Iris pigment epithelial cell (primary cell): ENCODE data around the gene CHMP6.

Source experiments
- DNase-seq: peaks from one replicate; pipeline ENCODE4 v3.0.0-alpha.2; 2011; ENCODE audit warnings: low read depth

Gene CHMP6

GRCh38 chr17:80992077-80992947, 671 bp downstream of the CHMP6 start:
- DNase-seq, result no peak

- no peak for DNase-seq
These were observed 1.4 kb downstream of the CHMP6 start for GRCh38 chr17:80992948-80993624.

DNA sequence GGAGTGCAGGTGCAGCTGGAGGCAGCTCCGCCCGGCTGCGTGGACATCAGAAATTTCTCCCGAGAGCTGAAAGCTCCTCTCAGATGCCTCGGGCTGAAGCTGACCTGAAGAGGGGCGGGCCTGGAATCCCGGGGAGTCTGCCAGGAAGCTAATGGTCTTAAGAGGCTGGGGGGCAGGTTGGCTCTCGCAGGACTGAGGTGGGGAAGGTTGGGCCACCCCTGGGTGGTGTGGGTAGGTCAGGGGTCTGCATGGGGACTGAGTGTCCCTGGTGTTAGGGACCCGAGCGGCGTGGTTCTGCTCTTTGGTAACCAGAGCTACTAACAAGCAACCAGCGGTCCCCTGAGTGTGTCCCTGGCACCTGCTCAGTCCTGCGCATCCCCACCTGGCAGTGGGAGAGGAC, 3.5 kb downstream of the CHMP6 start:
- DNase-seq, result no peak

DNA sequence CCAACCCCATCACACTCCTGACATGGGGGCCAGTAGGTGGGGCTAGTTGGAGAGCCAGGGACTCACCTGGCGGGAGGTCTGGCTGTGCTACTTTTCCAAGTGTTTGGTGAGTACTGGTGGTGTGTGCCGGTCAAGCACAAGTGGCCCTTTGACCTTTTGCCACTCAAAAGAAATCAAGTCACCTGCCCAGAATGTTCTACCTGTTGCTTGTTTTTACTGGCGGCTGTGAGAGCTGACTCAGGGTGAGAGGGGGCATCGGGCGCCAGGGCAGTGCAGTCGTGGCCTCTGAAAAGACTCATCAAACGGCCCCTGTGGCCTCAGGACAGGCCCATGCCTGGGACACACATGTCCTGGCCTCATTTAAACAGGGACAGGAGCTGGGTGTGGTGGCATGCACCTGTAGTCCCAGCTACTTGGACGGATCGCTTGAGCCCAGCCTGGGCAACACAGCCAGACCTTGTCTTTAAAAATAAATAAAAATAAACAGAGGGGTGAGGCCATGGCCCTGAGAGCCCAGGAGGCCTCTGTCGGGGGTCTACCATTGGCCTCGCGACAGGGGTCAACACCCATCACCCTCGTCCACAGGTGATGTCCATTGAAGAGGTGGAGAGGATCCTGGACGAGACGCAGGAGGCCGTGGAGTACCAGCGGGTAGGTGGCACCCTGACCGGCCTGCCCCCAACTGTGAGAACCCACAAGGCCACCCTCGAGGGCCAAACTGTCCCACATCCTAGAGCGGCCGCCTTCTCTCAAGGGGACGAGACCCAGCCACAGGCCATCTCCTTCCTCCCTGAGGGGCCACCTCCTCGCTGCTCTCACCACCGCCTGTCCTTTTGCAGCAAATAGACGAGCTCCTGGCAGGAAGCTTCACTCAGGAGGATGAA, 5.0 kb downstream of the CHMP6 start:
- DNase-seq, result no peak

DNA sequence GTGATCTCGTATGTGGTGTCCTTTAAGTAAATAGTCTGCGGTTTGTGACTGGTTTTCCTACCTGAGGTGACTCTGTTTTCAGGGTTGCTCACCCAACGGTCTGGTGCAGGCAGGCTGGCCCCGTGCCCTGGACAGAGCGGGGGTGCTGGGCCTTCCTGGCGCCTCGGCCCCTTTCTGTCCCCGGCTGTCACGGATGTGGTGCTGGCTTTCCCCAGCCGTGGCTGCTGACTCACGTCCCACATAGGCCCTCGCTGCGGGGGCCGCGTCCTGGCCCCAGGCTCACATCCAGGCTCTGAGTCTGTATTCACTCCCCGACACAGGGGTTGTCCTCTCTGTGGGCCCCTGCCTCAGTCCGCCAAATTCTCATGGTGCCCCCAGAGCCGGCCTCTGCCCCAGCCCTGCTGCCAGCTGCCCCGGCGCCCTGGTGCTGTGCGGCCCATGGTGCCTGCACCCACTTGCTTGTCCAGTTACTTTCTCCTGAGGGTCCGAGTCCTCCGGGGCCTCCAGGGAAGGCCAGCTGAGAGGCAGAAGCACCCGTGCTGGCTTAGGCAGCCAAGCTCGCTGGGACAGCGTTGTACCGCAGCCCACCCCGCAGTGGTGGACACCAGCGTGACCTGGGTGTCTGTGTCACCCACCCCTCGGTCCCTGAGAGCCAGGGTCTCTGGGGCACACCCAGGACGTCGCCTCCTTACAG, 5.9 kb downstream of the CHMP6 start:
- no peak for DNase-seq

DNA sequence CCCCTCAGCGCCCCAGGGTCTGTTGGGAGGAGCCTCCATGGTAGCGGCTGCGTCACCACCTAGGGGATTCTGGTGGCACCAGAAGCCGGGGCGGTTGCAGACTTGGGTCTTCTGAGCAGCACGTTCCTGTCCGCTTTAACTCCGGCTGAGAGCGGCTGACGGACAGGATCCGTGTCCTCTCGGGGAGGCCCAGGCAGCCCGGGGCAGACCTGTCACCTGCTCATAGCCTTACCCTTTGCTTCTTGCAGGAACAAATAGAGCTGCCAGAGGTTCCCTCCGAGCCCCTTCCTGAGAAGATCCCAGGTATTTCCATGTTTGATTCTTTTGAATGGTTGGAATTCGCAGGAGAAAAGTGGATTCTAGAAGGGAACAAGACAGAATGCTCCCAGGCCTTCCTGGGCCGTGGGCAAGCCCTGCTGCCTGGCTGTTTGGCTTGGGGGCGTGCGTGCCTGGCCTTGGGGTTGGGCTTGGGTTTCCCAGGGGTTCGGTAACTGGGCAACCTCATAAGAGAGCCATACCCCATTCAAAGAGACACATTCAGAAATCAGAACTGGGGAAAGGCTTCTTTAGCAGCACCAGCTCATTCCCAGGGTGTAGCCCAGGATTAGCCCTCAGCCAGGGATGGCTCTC, 6.6 kb downstream of the CHMP6 start:
- no peak for DNase-seq

GRCh38 chr17:80998748-80999535, 7.3 kb downstream of the CHMP6 start:
- DNase-seq, result no peak

- DNase-seq, result no peak
These were observed 8.1 kb downstream of the CHMP6 start for GRCh38 chr17:80999536-81000333.

DNA sequence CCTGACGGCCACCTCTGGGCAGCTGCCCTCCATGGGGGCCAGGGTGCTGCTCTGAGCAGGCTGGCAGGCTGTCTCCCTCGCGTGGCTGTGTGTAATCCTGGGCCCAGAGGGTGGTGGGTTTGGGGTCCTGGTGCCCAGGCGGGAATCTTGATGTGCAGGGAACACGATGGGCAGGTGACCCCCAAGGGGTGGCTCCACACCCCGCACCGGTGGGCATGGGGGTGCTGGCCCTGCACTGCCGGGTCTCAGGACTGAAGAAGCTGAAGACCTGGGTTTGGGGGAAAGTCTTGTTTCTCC, 8.6 kb downstream of the CHMP6 start:
- DNase-seq, result no peak

DNA sequence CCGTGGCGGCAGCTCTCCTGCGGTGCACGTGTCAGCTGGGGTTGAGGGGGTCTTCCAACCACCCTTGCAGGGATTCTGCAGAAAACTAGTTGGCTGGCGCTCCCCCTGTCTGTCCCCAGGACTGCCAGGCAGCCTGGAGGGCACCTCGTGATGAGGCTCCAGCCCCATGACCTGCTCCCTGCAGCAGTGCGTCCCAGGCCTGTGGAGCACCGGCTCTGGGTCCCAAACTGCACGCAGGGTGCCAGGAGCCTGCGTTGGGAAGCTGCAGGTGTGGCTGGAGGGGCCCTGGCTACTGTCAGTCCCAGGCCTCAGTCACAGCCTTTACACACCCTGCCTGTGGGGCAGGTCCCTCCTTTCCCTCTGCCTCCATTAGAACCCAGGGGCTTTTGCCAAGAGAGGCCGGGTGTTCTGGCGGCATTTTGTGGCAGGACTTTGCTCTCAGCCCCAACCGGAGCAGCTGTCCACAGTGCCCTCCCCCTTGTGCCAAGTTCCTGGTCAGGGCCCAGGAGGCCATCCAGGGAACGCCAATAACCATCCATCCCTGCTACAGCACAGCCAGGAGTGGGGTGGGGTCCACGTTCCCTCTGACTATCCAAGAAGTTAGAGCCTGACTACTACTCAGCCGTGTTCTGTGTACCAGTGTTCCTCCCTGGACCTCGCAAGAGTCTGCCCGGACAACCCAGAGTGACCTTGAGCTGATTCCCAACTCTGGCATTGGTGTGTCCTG, 9.2 kb downstream of the CHMP6 start:
- DNase-seq, result no peak

DNA sequence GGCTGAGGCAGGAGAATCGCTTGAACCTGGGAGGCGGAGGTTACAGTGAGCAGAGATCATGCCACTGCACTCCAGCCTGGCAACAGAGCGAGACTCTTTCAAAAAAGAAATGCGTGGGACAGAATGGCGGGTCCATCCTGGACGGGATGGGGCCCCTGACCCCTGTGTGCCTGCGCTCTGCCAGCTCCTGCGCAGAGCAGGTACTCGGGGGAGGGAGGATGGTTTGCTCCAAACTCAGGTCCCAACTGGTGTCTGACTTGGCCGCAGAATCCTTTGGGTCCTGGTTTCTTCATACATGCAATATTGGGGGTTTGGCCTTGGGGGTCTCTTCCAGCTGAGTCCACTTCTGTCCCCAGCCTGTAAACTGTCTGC, 10.4 kb downstream of the CHMP6 start:
- DNase-seq, result no peak

DNA sequence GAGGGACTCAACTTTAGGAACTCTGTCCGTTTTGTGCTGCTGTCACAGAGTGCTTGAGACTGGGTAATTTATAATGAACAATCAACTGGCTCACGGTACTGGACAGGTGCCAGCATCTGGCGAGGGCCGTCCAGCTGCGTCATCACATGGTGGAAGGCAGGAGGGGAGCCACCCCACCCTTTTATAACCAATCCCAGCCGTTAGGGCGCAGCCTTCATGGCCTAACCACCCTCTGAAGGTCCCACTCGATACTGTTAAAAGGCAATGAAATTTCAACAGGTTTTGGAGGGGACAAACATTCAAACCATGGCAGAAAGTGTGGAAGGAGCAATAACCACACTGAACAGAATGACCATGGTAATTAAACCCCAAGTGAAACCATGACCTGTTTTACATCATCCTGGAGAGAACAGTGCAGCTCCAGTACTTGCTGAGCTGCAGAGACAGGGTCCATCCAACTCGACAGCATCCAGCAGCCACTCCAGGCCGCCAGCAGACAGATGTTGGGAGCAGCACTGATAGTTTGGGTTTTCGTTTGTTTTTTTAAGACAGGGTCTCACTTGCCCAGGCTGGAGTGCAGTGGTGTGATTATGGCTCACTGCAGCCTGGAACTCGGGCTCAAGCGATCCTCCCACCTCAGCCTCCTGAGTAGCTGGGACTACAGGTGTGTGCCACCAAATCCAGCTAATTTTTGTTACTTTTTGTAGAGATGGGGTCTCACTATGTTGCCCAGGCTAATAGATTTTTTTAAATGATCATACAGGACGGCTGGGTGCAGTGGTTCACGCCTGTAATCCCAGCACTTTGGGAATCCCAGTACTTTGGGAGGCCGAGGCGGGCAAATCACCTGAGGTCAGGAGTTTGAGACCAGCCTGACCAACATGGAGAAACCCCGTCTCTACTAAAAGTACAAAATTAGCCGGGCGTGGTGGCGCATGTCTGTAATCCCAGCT, 11.0 kb downstream of the CHMP6 start:
- DNase-seq, result peak; percentile 35

DNA sequence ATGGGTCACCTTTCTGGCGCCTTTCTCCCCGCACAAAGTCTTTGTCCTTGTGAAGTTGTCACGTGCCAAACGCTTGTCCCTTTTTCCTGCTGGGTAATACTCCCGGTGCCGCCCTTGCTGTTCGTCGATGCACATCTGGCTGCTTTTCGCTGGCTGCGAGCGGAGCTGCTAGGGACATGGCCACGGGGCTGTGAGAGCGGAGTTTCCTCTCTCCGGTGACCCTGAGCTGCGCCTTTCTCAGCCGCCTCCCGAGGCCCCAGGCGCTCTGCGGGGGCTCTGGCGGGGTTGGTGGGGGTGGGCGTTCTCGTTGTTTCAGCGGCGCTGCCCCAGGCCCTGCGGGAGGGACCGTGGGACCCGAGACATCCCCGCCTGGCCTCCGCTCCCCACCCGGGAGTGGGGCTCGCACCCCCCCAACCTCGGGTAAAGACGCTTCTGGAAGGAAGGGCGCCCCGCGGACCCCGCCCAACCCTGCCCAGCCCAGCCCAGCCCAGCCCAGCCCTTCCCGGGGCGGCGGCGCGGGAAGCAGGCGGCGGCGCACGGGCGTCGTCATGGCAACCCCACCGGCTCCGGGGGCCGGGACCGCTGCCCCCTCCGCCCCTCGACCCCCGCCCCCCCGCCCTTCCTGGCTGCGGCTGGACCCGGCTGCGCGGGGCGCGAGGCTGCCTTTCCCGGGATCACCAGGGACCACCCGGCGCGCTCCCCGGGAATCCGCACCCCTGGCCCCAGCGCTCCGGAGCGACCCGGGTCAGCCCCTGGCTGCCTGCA, 12.3 kb downstream of the CHMP6 start:
- no peak for DNase-seq

DNA sequence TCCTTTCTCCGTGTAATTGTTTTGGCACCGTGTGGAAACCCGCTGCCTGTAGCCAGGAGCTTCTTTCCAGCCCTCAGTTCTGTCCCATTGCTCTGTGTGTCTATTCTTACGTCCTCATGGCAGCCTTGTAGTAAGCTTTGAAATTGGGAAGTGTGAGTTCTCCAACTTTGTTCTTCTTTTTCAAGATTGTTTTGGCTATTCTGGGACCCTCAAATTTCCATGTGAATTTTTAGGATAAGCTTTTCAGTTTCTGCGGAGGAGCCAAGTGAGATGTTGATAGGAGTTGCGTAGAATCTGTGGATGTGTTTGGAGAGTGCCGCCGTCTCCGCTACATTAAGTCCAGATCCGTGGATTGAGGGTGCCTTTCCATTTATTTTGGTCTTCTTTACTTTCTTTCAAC, 15.2 kb downstream of the CHMP6 start:
- no peak for DNase-seq

GRCh38 chr17:81008140-81008539, 16.5 kb downstream of the CHMP6 start:
- no peak for DNase-seq

- no peak for DNase-seq
These were observed 17.5 kb downstream of the CHMP6 start for GRCh38 chr17:81009136-81009535.

DNA sequence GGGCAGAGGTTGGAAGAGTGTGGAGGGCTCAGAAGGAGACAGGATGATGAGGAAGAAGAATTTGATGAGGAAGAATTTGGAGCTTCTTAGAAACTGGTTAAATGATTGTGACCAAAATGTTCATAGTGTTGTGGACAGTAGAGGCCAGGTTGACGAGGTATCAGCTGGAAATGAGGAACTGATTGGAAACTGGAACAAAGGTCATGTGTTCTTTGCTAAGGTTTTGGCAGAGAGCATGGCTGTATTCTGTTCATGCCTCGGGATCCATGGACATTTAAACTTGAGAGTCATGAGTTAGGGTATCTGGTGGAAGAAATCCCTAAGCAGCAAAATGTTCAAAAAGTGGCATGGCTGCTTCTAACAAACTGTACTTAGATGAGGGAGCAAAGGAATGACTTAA, 19.3 kb downstream of the CHMP6 start:
- DNase-seq, result no peak
